HG03575 (cell line): ENCODE data around the gene TMOD4.

Experiments used
- ATAC-seq: cut with Tn5 transposase; IDR thresholded peaks from one replicate; pipeline ENCODE4 v1.9.1; 2021; ENCODE audit not compliant: unreplicated experiment, insufficient number of reproducible peaks, low FRiP score; ENCODE audit errors: extremely low read depth

The TMOD4 gene

DNA sequence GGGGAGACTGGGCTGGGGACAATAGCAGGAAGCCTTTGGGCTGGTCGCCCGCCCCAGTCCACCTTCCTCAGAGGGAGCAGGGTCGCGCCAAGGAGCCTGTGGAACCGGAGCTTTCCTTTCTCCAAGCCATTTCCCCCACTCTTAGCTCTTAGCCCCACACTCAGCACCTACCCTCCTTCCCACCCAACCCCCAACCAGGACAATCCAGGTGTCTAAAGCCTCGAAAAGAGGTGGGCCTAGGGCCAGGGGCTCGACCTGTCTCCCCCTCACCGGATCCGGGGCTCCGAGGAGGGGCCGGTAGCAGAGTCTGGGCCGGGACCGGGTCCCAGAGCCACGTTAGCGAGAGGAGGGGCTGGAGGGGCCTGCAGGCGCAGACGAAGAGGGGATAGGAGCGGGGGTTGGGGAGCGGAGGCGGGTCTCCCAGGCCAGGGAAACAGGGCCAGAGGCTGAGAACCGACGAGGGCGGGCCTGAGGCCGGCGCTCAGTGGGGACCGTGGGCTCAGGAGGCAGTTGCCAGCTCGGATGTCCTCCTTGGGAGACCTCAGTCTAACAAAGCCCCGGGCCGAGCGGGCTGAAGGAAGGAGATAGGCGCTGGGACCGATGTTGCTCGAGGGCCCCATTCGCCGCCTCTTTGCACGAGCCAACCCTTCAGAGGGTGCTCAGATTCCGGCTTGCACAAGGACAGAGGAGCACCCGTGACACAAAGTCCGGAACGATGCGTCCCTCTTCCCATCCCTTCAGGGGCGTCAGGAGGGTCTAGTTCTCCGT is 30.3 kb downstream of the TMOD4 start:
- no peak for ATAC-seq

- no peak for ATAC-seq
Measured at GRCh38 chr1:151144474-151145303, 31.1 kb downstream of the TMOD4 start.

- ATAC-seq = no peak
Measured at GRCh38 chr1:151143986-151144385, 31.8 kb downstream of the TMOD4 start.

DNA sequence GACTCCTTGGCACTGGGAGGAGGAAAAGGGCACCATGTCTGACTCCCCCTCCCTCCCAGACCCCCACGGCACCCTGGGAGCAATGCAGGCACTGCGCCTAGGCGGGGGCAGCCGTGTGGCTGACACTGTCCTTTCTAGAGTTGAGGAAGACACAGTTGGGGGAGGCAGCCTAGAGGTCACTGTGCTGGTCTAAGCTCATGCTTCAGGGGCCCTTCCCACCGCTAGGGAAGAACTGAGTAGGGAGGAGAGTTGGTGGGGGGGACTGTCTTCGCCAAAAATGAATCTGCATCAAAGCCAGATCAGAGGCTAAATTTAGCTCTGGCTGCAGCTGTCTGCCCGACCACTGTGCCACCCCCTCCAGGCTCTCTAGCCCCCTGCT is 32.7 kb downstream of the TMOD4 start:
- no peak for ATAC-seq

GRCh38 chr1:151142411-151143056 is 33.2 kb downstream of the TMOD4 start:
- ATAC-seq = no peak

GRCh38 chr1:151137789-151138188 is 38.0 kb downstream of the TMOD4 start:
- ATAC-seq = no peak

DNA sequence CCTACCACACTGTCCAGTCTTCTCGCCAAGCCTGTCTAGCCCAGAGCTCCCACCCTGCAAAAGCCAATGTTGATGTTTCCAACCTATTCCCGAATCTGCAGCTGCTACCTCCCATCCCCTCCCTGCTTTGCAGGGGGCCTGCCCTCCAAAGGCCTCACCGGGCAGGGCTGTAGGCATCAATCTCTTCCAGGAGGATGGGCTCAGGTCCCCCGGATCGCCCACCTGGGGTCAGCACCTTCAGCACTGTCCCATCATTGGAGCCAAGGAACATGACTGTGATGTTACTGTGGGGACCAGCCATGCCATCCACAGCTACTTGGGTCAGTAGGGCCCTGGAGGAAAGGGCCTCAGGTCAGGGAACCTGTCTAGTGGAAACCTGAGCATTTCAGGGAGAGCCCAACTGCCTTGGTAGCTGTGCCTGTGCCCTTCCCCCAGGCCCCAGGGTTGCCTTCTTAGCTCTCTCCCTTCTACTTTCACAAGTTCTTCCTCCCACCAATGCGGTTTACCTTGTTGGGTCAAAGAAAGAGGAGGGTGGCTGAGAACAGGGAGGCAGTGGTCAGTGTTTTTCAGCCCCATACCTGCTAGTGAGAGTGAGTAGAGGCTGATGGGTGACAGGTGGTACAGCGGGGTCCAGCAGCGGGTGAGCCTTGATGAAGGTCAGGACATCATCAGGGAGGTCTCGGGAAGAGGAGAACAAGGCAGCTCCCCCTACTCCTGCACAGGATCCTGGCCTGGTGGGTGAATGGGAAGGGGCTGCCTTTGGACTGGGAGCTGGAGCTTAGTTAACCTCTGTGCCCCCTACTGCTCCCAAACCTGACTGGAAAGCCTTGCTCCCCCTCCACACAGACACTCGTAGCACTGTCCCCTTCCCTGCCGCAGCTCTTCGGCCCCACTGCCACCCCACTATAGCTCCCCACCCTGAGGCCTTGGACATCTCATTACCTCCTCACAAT is 40.1 kb downstream of the TMOD4 start:
- ATAC-seq = no peak

GRCh38 chr1:151134991-151135390 is 40.8 kb downstream of the TMOD4 start:
- no peak for ATAC-seq

DNA sequence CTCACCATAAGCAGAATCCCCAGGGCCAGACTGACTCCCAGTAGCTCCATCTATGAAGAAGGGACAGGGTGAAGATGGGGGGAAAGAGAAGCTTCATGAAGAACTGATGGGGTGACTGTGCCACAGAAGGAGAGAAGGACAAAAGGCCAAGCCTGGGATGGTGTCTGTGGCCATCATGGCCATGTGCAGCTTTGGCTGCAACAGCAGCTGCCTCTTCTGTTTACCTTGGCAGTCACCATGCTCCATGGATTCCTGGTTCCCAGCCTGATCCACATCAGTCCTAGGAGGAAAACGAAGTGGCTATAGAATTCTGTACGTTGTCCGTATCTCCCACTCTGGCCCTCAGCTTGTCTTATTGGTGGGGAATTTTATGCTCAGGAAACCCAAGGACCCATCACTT is 41.4 kb downstream of the TMOD4 start:
- no peak for ATAC-seq

DNA sequence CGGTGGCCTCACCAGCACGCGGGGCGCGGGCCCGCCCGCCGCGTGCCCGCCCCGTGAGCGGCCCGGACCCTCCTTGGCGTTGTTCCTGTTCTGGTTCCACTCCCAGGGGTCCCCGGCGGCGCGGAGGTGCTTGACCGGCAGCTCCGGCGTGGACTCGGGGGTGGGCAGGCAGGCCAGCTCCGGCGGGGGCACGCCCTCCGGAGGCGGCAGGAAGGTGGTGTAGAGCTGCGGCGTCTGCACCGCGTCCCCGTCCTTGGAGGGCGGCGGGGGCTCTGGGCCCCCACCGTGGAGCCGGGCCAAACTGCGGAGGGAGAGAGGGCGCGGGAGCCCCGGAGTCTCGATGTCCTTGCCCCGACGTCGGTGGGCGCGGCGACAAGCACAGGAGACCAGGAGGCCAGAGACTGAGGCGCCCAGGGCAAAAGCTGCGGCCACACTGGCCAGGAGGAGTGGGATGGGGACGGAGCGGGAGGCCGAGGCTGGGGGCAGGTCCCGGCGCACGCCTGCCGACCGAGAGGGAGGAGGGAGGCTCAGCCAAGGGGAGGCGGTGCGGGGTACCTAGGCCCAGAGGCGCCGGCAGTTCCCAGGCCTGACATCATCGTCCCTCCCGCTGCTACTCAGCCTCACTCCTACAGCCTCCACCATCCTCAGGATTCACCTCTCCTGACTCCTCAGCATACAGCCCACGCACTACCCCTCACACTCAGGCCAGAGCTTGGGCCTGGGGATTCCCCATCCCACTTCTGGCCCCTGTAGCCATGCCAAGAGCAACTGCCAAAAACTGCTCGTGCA is 42.6 kb downstream of the TMOD4 start:
- ATAC-seq = no peak

GRCh38 chr1:151132335-151133017 is 43.3 kb downstream of the TMOD4 start:
- ATAC-seq = no peak

DNA sequence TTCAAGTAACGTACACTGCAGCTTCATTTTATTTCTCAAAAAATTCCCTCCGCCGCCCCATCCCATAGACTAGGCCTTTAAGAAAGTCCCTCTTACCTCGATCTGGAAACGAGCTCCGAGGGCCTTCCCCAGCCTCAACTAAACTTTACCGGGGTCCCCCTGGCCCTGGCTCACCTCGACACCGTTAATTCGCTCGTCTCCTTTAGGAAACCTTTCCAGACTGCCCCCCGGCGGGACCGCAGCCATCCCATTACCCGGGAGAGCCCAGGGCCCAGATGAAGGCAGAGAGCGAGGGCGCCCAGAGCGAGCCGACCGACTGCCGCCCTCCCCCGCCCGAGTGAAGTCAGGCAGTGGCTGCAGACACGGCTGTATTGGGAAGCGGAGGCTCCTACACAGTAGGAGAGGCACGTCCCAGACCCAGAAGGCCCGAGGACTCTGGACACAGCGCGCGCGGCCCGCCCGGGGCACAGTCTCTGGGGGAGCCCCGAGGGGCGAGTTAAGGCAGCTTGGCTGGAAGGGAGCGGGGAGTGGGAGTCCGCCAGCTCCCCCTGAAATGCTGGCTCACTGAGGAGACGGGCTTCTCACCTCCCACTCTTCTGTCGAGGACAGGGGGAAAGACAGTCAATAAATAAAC is 44.0 kb downstream of the TMOD4 start:
- no peak for ATAC-seq

DNA sequence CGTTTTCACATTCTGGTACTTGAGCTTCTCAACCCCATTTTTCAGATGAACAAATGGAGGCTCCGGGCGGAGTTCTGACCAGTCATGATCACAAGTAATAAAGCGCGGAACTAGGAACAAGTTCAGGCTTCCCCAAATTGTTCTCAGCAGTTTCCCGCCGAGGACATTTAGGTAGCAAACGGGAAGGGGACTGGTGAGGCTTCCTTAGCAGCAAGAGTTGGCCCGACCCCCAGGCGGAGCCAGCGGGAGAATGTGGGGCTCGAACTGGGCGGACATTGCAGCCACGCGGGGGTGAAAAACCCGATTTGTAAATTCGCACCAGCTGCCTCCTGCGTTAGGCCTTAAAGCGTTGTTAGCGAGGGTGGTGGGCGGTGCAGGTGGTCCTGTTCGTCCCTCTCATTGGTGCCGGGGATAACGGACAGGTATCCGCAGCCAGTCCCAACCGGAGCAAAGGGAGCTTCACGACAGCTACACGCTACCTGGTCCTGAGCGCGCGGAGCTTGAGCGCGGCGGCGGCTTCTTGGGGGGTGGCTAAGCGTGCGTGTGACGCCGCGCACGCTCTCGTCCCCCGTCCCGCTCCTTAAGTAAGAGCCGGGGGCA is 44.7 kb downstream of the TMOD4 start:
- ATAC-seq = no peak

GRCh38 chr1:151128800-151129199 is 47.0 kb downstream of the TMOD4 start:
- no peak for ATAC-seq

DNA sequence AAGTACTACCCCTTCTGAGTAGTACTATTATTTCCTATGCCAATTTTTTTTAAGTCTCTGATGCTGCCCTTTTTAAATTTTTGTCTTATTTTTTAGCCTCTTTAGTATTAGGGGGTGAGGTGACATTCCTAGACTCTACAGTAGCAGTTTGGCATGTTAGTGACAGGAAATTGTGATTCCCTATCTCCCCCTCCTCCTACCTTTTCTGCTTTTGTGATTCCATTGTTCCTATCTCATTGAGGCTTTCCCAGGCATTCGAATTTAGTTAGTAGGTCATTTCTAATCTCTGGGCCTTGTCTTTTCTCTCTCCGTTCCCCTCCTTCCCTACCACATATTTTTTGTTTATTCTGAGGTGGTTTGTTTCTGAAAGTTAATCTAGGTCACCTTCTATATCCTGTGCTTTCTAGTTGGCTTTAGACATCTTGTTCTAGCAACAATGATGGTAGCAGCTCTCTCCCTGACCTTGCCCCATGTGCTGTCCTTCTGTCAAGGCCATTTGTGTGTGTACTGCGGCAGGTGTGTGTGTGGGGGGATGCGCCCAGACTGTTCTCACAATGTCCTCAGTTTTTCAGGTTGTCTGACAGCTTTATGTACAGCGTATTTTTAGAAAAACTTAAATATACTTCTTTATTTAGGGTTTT is 50.9 kb downstream of the TMOD4 start:
- ATAC-seq = no peak
